HG02623 (cell line): ENCODE results near the gene LRRC31.

Experiments
- ATAC-seq: cut with Tn5 transposase; IDR thresholded peaks from one replicate; pipeline ENCODE4 v1.9.1; 2021; ENCODE audit warnings: moderate library complexity; ENCODE audit not compliant: unreplicated experiment

The LRRC31 gene

DNA sequence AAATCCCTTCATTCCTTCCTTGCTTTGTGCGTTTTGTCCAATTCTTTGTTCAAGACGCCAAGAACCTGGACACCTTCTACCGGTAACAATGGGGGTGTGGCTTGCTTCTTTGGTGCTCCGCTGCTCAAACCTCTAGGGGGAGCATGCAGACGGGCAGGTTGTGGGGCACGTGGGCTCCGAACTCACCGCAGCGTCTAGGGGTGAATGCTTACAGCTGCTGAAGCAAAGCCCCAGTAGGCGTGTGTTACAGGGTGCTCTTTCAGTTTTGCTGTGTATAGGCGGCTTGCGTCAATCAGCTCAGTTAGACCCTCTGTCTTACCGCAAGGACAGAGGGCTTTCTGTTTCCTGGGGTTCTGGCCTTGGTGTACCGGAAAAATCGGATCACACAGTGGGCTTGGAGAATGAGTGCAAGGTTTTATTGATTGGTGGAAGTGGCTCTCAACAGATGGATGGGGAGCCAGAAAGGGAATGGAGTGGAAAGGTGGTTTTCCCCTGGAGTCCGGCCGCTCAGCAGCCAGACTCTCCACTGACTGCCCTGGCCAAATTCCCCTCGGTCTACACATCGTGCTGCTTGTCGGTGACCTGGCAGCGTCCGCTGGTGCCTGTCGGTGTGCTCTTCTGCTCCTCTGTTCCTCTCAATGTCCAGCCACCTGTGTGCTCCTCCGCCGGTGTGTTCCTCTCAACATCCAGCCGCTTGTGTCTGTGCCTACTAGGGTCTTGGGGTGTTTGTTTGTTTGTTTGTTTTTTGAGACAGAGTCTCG lies 55.8 kb downstream of the LRRC31 start:
- peak; percentile 85 for ATAC-seq

DNA sequence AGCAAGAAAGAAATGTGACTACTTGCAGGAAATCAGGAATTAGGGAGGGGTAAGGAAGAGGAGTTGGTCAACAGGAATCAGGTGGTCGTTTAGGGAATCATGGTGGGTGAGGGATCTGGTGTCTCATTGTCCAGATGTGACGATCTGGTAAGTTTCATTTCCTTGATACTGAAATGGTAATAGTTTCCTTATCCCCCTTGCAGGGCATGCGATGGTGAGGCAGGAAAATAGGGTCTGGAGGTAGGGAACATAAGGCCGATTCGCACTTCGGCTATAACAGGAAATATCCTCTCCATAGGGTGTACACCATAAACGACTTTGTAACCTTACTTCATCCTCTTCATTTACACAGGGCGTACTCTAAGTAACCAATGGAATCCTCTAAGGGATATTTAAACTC lies 56.5 kb downstream of the LRRC31 start:
- no peak for ATAC-seq

DNA sequence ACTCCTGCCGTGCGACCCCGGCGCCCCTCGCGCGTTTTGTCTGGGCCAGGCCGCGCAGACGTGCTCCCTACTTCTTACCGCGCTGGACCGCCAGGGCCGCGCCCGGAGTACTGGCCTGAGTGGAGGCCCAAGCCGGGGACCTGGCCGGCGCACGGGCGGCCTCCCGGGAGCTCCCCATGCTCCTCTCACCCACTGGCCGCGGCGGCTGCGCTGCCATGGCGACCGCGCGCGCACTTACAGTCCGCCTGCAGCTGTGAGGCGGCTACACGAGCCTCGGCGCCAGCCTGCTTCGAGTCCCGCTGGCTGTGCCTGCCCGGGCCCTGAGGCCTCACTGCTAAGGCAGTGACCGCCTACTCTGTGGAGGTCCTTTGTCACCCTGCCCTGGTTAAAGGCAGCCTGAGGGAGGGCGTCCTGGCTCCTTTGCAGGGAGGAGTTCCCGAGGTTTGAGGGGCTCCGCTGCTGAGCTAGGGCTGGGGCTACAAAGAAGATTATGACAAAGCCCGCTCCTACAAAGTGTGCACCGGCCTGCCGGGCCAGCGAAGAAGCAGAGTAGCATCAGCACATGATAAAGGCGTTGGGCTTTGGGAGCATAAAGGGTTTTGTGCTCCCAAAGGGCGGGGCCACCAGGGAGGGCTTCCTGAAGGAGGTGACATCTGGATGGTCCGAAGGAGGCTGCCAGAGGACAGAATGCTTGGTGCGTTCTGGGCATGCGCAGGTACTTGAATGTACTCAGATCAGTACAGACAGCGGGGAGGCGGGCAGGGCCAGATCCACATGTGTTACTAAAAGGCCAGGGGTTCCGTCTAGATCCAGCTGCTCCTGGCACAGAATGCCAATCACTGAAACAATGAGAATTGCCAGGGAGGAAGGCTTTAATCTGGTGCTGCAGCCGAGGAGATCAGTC lies 57.2 kb downstream of the LRRC31 start, which contains the start of the genes LRRC34 and LRRIQ4:
TSS of gene LRRC34 (minus strand) at position 573 of the 904 bp plus-strand sequence. CDS start at position 217, 356 bp downstream.
TSS of gene LRRIQ4 (plus strand) at position 539 of the 904 bp plus-strand sequence. CDS start 9,052 bp downstream, outside the sequence.
- ATAC-seq = peak; percentile 54

DNA sequence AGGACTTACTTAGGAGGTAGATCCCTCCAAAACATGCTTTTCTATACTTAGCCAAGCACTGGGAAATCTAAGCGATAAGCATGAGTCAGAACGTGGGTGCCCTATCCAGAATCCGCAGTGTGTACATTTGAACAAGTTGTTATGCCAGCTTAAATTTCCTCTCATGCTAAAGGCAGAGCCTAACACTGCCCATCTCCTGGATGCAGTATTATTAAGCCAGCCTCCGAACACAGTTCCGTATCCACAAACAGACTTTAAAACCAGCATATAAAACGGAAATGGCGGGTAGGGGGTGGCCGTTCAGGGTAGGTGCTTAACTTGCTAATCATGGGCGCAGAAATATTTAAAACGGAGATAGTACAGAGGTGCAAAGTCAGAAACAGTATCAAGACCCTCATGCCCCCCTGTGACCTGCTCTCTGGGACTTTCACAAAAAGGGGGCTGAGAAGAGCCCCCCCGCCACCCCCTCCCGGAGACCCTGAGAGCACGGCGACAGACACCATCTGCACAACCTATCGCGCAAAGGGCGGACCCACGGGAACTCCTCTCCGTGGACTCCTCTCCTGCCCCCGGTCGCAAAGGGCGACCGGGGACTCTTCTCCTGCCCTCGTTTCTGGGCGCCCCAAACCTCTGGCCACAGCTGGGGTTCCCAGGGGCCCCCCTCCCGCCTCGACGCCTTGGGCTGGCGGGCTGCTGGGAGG lies 58.0 kb downstream of the LRRC31 start:
- peak; percentile 1 for ATAC-seq

DNA sequence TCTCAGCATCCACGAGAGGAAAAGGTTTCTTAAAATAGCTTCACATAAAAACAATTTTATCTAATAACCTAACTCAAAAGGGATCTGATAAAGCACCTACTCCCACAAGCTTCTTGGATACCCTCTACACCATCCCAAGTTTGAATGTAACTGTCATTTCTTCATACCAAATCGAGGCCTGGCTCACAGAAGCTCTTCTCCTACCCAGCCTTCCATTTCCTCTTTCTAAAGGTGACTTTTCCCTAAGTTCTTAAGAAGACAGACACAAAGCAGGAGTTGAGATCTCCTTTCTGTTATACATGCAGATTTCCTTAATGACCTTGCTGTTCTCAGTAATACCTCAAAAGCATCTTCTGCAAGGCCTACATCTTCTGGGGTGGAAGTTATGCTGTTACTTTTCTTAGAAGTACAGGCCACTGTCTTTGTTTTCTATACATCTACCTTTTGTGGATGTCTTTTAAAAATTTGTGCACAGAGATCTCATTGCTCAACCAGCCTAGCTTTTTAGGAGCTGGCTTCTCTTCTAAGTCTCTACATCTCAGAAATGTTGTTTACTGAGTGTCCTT lies 60.4 kb downstream of the LRRC31 start:
- no peak for ATAC-seq

DNA sequence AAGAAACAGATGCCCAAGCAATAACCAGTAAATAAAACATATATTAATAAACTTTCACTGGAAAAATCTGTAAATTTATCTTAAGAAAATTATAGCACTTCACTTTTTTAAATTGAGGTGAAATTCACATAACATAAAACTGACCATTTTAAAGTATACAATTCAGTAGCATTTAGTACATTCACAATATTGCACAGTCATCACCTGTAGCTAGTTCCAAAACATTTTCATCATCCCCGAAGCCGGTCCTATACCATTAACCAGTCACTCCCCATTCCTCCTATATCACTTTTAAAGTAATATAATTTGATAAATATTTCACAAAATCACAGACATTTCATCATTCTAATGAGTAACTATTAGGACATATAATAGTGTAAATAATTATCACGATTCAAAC lies 65.1 kb downstream of the LRRC31 start:
- no peak for ATAC-seq

DNA sequence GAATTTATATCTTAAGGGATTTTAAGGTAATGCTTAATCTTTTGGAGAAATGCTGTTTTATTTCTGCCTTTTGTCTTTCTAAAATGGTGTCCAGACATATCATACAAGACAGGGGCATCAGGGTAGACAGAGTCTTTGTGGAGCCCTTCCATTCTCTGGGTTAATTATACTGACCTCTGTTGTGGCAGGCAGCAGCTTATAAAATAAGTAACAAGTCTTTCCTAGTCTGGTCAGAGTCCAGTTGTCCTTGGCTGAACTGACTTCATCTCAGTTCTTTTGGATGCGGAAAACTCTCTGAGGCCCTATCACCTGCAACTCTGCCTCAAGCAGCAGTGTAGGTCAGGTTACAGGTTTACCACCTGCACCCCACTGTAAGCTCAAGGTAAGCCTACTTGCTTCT lies 77.4 kb downstream of the LRRC31 start:
- ATAC-seq = no peak

DNA sequence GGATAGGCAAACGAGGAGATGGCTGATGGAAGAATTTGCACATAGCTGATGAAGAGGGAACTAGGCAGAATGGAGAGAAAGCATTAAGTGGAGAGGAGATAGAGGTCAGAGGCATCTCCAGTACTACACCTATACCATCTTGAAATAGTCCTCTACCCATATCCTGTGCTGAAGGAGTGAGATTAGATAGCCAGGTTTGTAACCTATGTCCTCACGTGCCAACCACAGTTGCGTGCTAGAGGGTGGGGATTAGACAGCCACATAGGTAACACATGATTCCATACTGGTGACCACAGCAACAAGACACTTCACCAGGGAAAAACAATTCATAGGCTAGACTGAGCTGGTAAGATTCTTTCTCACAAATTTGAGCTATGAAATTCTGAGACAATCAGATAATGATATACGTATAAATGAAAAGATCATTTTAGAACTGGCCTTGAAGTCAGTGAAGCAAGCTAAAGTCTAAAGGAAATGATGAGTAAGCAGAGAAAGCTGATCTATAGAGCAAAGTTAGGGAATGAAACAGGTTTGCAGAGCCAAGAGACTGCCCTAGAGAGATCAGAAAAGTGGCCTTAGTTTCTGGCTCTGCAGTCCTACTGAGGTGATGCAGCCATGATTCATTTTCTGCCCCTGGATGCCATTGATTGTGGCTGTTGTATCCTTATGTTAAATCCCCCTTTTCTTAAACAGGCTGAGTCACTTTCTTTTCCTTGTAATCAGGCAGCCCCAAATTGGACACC lies 78.9 kb downstream of the LRRC31 start:
- no peak for ATAC-seq

DNA sequence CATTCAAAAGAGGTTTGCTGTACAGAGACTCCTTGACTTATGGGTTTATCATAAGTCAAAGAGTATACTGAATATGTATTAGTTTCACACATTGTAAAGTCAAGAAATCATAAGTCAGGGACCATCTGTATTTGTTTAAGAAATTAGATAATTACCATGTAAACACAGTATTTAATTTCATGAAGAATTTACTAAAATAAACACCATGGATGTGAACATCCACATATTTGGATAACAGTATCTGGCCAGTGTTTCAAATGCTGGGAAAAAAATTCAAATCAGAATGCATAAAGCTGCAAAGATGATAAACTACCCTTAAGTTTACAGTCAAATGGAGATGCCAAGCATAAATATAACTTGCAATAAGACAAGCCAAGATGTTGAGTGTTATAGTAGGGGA lies 79.5 kb downstream of the LRRC31 start:
- no peak for ATAC-seq
